ENCODE measurements around the gene AGA. TPM values are rescaled to one million over a fixed set of nuclear protein-coding genes. Genes with fewer than 3 reads are reported as not detected.

Gene AGA
- total and polyA plus RNA-seq, 2 of the 13 experiments (the other 11 are each of a cell fraction or from before 2014, with no cell fraction given): 21.9 to 22.3 TPM

DNA sequence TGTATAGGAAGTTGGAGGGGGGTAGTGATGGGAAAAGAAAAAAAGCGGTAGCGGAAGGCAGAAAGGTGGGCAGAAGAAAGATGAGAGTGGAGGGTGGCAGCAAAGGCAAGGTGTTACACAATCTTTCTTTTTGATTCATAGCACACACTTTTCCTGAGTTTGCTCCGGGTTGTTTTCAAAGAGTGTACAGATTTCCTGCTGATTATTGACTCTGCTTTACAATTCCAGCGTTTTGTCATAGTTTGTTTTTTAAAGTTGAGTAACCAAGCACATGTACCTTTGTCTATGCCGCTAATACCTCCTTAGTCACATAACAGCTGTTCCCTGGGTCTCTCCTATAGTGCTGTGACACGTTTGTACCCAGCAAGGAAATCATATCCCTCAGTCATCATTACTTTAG, 50.3 kb downstream of the AGA start (continued):
- TF ChIP-seq, protein P1, sequence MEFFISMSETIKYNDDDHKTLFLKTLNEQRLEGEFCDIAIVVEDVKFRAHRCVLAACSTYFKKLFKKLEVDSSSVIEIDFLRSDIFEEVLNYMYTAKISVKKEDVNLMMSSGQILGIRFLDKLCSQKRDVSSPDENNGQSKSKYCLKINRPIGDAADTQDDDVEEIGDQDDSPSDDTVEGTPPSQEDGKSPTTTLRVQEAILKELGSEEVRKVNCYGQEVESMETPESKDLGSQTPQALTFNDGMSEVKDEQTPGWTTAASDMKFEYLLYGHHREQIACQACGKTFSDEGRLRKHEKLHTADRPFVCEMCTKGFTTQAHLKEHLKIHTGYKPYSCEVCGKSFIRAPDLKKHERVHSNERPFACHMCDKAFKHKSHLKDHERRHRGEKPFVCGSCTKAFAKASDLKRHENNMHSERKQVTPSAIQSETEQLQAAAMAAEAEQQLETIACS (CRISPR knock-in tag; IDR thresholded peaks at IDR 0.05): no peak
- TF ChIP-seq HOXA5 (CRISPR knock-in tag; IDR thresholded peaks at IDR 0.05) (no peak), SOX6 (IDR thresholded peaks at IDR 0.05) (no peak), SOX6 (CRISPR knock-in tag; IDR thresholded peaks at IDR 0.05) (peak; percentile 87), ZNF816 (CRISPR knock-in tag; IDR thresholded peaks at IDR 0.05; ENCODE audit: borderline replicate concordance) (no peak; the same call in 1 of the 2 replicates), MTA3 (CRISPR knock-in tag; IDR thresholded peaks at IDR 0.05) (no peak), ZNF138 (CRISPR knock-in tag; IDR thresholded peaks at IDR 0.05; ENCODE audit: low read depth) (no peak), PITX1 (CRISPR knock-in tag; IDR thresholded peaks at IDR 0.05) (no peak), NONO (IDR thresholded peaks at IDR 0.05) (no peak), NONO (CRISPR knock-in tag; conservative IDR thresholded peaks at IDR 0.05) (no peak), NAIF1 (CRISPR knock-in tag; IDR thresholded peaks at IDR 0.05; ENCODE audit: borderline replicate concordance) (no peak), TCF7 (IDR thresholded peaks at IDR 0.05; ENCODE audit: low read depth) (peak; percentile 67), ERF (CRISPR knock-in tag; IDR thresholded peaks at IDR 0.05) (no peak), KAT2B (IDR thresholded peaks at IDR 0.05; ENCODE audit: borderline replicate concordance, low read depth, low read length) (no peak), ZNF33B (CRISPR knock-in tag; IDR thresholded peaks at IDR 0.05) (no peak), RNF2 (conservative IDR thresholded peaks at IDR 0.05; ENCODE audit: low read depth) (no peak), ZNF781 (CRISPR knock-in tag; IDR thresholded peaks at IDR 0.05; ENCODE audit: borderline replicate concordance, not compliant biosample characterization) (no peak)
- TF ChIP-seq, protein P2, sequence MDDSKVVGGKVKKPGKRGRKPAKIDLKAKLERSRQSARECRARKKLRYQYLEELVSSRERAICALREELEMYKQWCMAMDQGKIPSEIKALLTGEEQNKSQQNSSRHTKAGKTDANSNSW (CRISPR knock-in tag; IDR thresholded peaks at IDR 0.05; ENCODE audit: borderline replicate concordance): no peak
- TF ChIP-seq, protein P3, sequence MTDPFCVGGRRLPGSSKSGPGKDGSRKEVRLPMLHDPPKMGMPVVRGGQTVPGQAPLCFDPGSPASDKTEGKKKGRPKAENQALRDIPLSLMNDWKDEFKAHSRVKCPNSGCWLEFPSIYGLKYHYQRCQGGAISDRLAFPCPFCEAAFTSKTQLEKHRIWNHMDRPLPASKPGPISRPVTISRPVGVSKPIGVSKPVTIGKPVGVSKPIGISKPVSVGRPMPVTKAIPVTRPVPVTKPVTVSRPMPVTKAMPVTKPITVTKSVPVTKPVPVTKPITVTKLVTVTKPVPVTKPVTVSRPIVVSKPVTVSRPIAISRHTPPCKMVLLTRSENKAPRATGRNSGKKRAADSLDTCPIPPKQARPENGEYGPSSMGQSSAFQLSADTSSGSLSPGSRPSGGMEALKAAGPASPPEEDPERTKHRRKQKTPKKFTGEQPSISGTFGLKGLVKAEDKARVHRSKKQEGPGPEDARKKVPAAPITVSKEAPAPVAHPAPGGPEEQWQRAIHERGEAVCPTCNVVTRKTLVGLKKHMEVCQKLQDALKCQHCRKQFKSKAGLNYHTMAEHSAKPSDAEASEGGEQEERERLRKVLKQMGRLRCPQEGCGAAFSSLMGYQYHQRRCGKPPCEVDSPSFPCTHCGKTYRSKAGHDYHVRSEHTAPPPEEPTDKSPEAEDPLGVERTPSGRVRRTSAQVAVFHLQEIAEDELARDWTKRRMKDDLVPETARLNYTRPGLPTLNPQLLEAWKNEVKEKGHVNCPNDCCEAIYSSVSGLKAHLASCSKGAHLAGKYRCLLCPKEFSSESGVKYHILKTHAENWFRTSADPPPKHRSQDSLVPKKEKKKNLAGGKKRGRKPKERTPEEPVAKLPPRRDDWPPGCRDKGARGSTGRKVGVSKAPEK (CRISPR knock-in tag; IDR thresholded peaks at IDR 0.05; ENCODE audit: borderline replicate concordance): no peak
- TF ChIP-seq, protein P4, sequence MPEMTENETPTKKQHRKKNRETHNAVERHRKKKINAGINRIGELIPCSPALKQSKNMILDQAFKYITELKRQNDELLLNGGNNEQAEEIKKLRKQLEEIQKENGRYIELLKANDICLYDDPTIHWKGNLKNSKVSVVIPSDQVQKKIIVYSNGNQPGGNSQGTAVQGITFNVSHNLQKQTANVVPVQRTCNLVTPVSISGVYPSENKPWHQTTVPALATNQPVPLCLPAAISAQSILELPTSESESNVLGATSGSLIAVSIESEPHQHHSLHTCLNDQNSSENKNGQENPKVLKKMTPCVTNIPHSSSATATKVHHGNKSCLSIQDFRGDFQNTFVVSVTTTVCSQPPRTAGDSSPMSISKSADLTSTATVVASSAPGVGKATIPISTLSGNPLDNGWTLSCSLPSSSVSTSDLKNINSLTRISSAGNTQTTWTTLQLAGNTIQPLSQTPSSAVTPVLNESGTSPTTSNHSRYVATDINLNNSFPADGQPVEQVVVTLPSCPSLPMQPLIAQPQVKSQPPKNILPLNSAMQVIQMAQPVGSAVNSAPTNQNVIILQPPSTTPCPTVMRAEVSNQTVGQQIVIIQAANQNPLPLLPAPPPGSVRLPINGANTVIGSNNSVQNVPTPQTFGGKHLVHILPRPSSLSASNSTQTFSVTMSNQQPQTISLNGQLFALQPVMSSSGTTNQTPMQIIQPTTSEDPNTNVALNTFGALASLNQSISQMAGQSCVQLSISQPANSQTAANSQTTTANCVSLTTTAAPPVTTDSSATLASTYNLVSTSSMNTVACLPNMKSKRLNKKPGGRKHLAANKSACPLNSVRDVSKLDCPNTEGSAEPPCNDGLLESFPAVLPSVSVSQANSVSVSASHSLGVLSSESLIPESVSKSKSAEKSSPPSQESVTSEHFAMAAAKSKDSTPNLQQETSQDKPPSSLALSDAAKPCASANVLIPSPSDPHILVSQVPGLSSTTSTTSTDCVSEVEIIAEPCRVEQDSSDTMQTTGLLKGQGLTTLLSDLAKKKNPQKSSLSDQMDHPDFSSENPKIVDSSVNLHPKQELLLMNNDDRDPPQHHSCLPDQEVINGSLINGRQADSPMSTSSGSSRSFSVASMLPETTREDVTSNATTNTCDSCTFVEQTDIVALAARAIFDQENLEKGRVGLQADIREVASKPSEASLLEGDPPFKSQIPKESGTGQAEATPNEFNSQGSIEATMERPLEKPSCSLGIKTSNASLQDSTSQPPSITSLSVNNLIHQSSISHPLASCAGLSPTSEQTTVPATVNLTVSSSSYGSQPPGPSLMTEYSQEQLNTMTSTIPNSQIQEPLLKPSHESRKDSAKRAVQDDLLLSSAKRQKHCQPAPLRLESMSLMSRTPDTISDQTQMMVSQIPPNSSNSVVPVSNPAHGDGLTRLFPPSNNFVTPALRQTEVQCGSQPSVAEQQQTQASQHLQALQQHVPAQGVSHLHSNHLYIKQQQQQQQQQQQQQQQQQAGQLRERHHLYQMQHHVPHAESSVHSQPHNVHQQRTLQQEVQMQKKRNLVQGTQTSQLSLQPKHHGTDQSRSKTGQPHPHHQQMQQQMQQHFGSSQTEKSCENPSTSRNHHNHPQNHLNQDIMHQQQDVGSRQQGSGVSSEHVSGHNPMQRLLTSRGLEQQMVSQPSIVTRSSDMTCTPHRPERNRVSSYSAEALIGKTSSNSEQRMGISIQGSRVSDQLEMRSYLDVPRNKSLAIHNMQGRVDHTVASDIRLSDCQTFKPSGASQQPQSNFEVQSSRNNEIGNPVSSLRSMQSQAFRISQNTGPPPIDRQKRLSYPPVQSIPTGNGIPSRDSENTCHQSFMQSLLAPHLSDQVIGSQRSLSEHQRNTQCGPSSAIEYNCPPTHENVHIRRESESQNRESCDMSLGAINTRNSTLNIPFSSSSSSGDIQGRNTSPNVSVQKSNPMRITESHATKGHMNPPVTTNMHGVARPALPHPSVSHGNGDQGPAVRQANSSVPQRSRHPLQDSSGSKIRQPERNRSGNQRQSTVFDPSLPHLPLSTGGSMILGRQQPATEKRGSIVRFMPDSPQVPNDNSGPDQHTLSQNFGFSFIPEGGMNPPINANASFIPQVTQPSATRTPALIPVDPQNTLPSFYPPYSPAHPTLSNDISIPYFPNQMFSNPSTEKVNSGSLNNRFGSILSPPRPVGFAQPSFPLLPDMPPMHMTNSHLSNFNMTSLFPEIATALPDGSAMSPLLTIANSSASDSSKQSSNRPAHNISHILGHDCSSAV (CRISPR knock-in tag; IDR thresholded peaks at IDR 0.05; ENCODE audit: borderline replicate concordance): no peak

Measured in HepG2 (cell line).